Heart left ventricle (tissue), 16 donors: ENCODE measurements around the gene AP1M2. TPM values are rescaled to one million over a fixed set of nuclear protein-coding genes. Genes with fewer than 3 reads are reported as not detected.
A peak's percentile ranks its signal among the peaks of the same experiment; 100 is the strongest.

ENCODE experiments used
- ATAC-seq, 4 donors: fragments of 200-7000 bp; cut with Tn5 transposase; one replicate each; pipeline ENCODE4 v1.9.1; 2020 to 2022; ENCODE audit warnings: moderate library complexity in 4 of 4, mild to moderate bottlenecking in 3 of 4, moderate number of reproducible peaks in 1 of 4
- DNase-seq, 5 donors: peaks; one replicate each; pipeline ENCODE4 v3.0.0-alpha.2; 2020
- H3K27ac ChIP-seq, 12 donors: fragments of 200-600 bp; sonication (generic) in 4 of 12; one replicate each; pipeline versions ENCODE4 v1.5.0 to v1.8.0; 2016 to 2022; ENCODE audit warnings: mild to moderate bottlenecking in 2 of 12
- H3K27me3 ChIP-seq, 9 donors: fragments of 200-600 bp; sonication (generic) in 2 of 9; one replicate each; pipeline versions ENCODE4 v1.5.1 to v1.8.0; 2016 to 2022; ENCODE audit warnings: mild to moderate bottlenecking in 3 of 9
- H3K36me3 ChIP-seq, 9 donors: fragments of 200-600 bp; sonication (generic) in 2 of 9; one replicate each; pipeline versions ENCODE4 v1.5.0 to v1.8.0; 2018 to 2022; ENCODE audit warnings: mild to moderate bottlenecking in 2 of 9
- H3K4me1 ChIP-seq, 12 donors: fragments of 200-600 bp; sonication (generic) in 4 of 12; one replicate each; pipeline versions ENCODE4 v1.5.0 to v1.8.0; 2016 to 2022; ENCODE audit warnings: mild to moderate bottlenecking in 3 of 12
- H3K4me3 ChIP-seq, 12 donors: fragments of 200-600 bp; sonication (generic) in 4 of 12; one replicate each; pipeline versions ENCODE4 v1.5.0 to v1.8.0; 2017 to 2022; ENCODE audit warnings: mild to moderate bottlenecking in 9 of 12, moderate library complexity in 4 of 12
- H3K9me3 ChIP-seq, 12 donors: fragments of 200-600 bp; sonication (generic) in 4 of 12; one replicate each; pipeline versions ENCODE4 v1.5.0 to v1.8.0; 2016 to 2022; ENCODE audit warnings: mild to moderate bottlenecking in 1 of 12
- POLR2A ChIP-seq, 2 donors: fragments of 450-650 bp; IDR thresholded peaks; one replicate each; pipeline ENCODE4 v1.6.1; 2017; ENCODE audit warnings: antibody characterized with exemption in 2 of 2, mild to moderate bottlenecking in 2 of 2, moderate library complexity in 2 of 2
- WGBS, 4 donors: extraction: QIAGEN DNeasy Blood & Tissue Kit in 2 of 4; methylation state at CpG; one replicate each; pipeline versions ENCODE4 v1.1.5 to v1.1.7; 2013 to 2018; 5-methylcytosine and 5-hydroxymethylcytosine counted together
- intact Hi-C, 10 donors: fragments of 100-400 bp; cut with DNase I; formaldehyde crosslinking; loops; one replicate each; pipeline versions ENCODE4 v1.11.1 to v1.14.2; 2022
- polyA plus RNA-seq, 2 donors: library from polyadenylated mRNA; stranded (reverse); fragments of 200-250 nt; gene quantifications; one replicate each; pipeline ENCODE4 v1.2.3, GENCODE V29; 2013
- total RNA-seq, 9 donors: library from RNA; depleted of rRNA in 2 of 9; stranded (reverse); fragments of >200 nt in 2 of 9; fragmentation: NEBNext Ultra II Directional in 3 of 9; extraction: Animal tissue kit (Norgen Biotek cat#: 25700) in 3 of 9; gene quantifications; one replicate each; pipeline versions ENCODE4 v1.1.0 to v1.2.4, GENCODE V29; 2016 to 2023
- TF ChIP-seq, protein P1 (sequence below), 12 donors: fragments of 200-600 bp; sonication (generic) in 4 of 12; IDR thresholded peaks; one replicate each; pipeline versions ENCODE4 v1.5.0 to v1.8.0; 2018 to 2022; ENCODE audit warnings: antibody characterized with exemption in 12 of 12, mild to moderate bottlenecking in 5 of 12
- donor health status: ischemic (EF 13 %, LVEDD 7.1; RV severe dilation, severe dysfunction).
- donor health status: healthy with polysubstance abuse.
- donor health status: DM: no; HTN: yes; CAD: no.
- donor health status: DM: no; HTN: no; CAD: no.
- donor health status: ischemic (EF 25% LVEDD 6.9; RV normal size, moderate dysfunction).
- donor health status: ischemic (EF 25% LVEDD 5.7; RV mildly dilated, moderate dysfunction).
- donor health status: healthy.
- donor health status: DM: yes; HTN: yes; CAD: no.
- donor health status: ischemic (EF 35%, LVEDD 5.7; RV mildly dilated, moderate dysfunction).
- donor health status: nonischemic (EF 11% LVEDD 7.7; RV severe dilation, severe dysfunction).
- donor health status: DM: yes; HTN: yes; CAD: no.
- donor health status: PGD.
- donor health status: ischemic (EF 29% LVEDD 5.4; RV normal size, mild dysfunction).
- donor health status: nonischemic (EF 23%, LVEDD 6.1; RV moderate dilation, normal function).

Gene AP1M2
- total and polyA plus RNA-seq, 11 donors: 3.6 TPM; not detected in 10

DNA sequence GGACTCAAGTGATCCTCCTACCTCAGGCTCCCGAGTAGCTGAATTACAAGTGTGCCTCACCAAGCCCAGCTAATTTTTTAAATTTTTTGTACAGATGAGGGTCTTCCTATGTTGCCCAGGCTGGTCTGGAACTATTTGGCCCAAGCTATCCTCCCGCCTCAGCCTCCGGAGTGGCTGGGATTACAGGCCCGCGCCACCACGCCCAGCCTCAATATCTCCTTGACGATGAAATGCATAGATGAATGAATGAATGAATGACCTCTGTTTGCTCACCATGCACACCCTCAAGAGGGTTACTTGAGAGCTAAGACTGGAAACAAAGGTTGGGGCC lies 14.9 kb upstream of the AP1M2 start:
- DNase-seq (no peak), ATAC-seq (no peak)
- Histone ChIP-seq H3K4me1 (peaks cover 0 to 40% (median 24%) of the 10 kb centered on the region in 12 donors), H3K4me3 (peak overlapping the region in 8 of 12 donors; percentile 88 to 100 (median 100)), H3K27me3 (no peaks in the 10 kb centered on the region), H3K36me3 (no peaks in the 10 kb centered on the region), H3K27ac (peak overlapping the region in 5 of 12 donors; percentile 34 to 99 (median 52)), H3K9me3 (peaks cover 0 to 4% (median 0%) of the 10 kb centered on the region in 12 donors)
- intact Hi-C loops: loop anchor here in 1 of 10 donors (5.0 kb wide), 1 partner anchor 40 kb away; no protein-coding TSS in a partner anchor
- WGBS, 4 donors: 24 to 26% (median 24%) methylated on average over 7 of the region's 7 CpGs
- TF ChIP-seq POLR2A (IDR thresholded peaks at IDR 0.05): no peak
- TF ChIP-seq, protein P1, sequence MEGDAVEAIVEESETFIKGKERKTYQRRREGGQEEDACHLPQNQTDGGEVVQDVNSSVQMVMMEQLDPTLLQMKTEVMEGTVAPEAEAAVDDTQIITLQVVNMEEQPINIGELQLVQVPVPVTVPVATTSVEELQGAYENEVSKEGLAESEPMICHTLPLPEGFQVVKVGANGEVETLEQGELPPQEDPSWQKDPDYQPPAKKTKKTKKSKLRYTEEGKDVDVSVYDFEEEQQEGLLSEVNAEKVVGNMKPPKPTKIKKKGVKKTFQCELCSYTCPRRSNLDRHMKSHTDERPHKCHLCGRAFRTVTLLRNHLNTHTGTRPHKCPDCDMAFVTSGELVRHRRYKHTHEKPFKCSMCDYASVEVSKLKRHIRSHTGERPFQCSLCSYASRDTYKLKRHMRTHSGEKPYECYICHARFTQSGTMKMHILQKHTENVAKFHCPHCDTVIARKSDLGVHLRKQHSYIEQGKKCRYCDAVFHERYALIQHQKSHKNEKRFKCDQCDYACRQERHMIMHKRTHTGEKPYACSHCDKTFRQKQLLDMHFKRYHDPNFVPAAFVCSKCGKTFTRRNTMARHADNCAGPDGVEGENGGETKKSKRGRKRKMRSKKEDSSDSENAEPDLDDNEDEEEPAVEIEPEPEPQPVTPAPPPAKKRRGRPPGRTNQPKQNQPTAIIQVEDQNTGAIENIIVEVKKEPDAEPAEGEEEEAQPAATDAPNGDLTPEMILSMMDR (IDR thresholded peaks at IDR 0.05): no peak

DNA sequence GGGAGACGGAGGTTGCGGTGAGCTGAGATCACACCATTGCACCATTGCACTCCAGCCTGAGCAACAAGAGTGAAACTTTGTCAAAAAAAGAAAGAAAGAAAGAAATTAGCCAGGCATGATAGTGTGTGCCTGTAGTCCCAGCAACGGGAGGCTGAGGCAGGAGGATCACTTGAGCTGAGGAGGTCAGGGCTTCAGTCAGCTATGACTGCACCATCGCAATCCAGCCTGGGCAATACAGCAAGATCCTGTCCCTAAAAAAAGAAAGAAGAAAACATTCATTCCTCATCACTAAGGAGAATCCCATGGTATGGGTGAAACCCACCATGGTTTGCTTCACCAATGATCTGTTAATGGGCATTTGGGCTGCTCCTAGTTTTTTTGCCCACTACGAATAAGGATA lies 13.0 kb upstream of the AP1M2 start:
- TF ChIP-seq POLR2A (IDR thresholded peaks at IDR 0.05): no peak
- TF ChIP-seq, protein P1 (IDR thresholded peaks at IDR 0.05): no peak
- peaks cover 0 to 48% (median 22%) of the 10 kb centered on the region in 12 donors for H3K4me1 ChIP-seq
- no peak overlapping the region for H3K4me3 ChIP-seq
- H3K27me3 ChIP-seq: no peaks in the 10 kb centered on the region
- 95 to 97% (median 96%) methylated on average over 5 of the region's 5 CpGs for WGBS, 4 donors
- no peaks in the 10 kb centered on the region for H3K36me3 ChIP-seq
- no peak overlapping the region for H3K27ac ChIP-seq
- peaks cover 0 to 4% (median 0%) of the 10 kb centered on the region in 12 donors for H3K9me3 ChIP-seq
- no peak for DNase-seq
- ATAC-seq: no peak
- intact Hi-C loops: loop anchor here in 1 of 10 donors (5.0 kb wide), 1 partner anchor 42 kb away; no protein-coding TSS in a partner anchor

DNA sequence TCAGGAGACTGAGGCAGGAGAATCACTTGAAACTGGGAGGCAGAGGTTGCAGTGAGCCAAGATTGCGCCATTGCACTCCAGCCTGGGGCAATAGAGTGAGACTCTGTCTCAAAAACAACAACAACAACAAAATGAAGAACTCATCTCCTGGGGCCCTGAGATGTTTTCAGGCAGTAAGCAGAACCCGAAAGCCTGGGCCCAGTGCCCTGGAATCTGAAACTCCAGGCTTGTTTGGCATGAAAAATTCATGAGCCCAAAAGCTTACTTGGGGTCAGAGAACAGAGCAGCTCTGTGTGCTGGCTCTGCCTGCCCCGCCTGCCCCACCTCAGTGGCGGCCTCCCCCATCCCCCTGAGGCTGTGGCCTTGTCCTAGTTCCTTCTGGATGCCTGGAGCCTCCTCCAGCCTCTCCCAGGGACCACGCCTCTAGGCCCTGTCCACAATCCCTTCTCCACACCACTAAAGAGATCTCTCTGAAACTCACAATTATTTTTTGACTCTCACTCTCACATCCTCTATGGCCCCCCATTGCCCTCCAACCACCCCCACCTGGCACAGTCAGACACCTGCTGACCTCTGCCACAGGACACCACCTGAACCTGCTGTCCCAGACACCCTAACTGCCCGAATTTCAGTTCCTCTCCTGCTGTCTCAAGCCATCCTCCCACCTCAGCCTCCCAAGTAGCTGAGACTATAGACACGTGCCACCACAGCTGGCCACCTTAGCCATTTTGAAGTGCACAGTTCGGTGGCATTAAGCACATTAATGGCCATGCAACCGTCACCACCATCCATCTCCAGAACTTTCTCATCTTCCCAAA lies 6.9 kb upstream of the AP1M2 start:
- no peaks in the 10 kb centered on the region for H3K9me3 ChIP-seq
- peak overlapping the region in 2 of 12 donors; percentile 1 to 15 for H3K27ac ChIP-seq
- no peaks in the 10 kb centered on the region for H3K36me3 ChIP-seq
- intact Hi-C loops: no loop called here
- DNase-seq: no peak
- no peak overlapping the region for H3K4me3 ChIP-seq
- peaks cover 0 to 9% (median 0%) of the 10 kb centered on the region in 9 donors for H3K27me3 ChIP-seq
- H3K4me1 ChIP-seq: peaks cover 0 to 35% (median 3%) of the 10 kb centered on the region in 12 donors
- TF ChIP-seq POLR2A (IDR thresholded peaks at IDR 0.05): no peak
- TF ChIP-seq, protein P1 (IDR thresholded peaks at IDR 0.05): no peak
- 73 to 80% (median 77%) methylated on average over 9 of the region's 9 CpGs for WGBS, 4 donors
- ATAC-seq: peak in 2 of 4 donors; percentile 24 to 57

DNA sequence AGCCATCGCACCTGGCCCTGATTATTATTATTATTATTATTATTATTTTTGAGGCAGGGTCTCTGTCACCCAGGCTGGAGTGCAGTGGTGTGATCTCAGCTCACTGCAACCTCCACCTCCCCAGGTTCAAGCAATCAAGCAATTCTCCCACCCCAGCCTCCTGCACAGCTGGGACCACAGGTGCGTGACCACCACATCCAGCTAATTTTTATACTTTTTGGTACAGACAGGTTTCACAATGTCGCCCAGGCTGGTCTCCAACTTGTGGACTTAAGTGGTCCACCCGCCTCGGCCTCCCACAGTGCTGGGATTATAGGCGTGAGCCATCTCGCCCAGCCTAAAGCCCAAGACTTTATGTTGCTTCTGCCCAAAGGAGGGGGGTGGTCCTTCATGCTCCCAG lies 6.0 kb upstream of the AP1M2 start:
- intact Hi-C loops: no loop called here
- H3K4me1 ChIP-seq: peaks cover 0 to 35% (median 3%) of the 10 kb centered on the region in 12 donors
- H3K36me3 ChIP-seq: no peaks in the 10 kb centered on the region
- 92 to 98% (median 97%) methylated on average over 7 of the region's 7 CpGs for WGBS, 4 donors
- peaks cover 0 to 18% (median 0%) of the 10 kb centered on the region in 9 donors for H3K27me3 ChIP-seq
- H3K4me3 ChIP-seq: no peak overlapping the region
- no peak for TF ChIP-seq POLR2A (IDR thresholded peaks at IDR 0.05)
- TF ChIP-seq, protein P1 (IDR thresholded peaks at IDR 0.05): no peak
- no peak for DNase-seq
- ATAC-seq: no peak
- H3K27ac ChIP-seq: peak overlapping the region in 1 of 12 donors; percentile 1
- no peaks in the 10 kb centered on the region for H3K9me3 ChIP-seq
